ENCODE measurements around the gene OTUD4. TPM values are rescaled to one million over a fixed set of nuclear protein-coding genes. Genes with fewer than 3 reads are reported as not detected.

Gene OTUD4
- total and polyA plus RNA-seq, 2 donors, result 15.3 to 18.8 TPM

GRCh38 chr4:145093638-145094037, 86.8 kb downstream of the OTUD4 start:
- WGBS, result over 99% methylated on average over 2 of the region's 2 CpGs
- H3K9me3 ChIP-seq (ENCODE audit: control insufficient read depth in 2 of 2, insufficient read depth in 1 of 2, low read length in 1 of 2), result peaks cover 0 to 2% of the 10 kb centered on the region in 2 donors
- H3K4me3 ChIP-seq (ENCODE audit: low read length in 2 of 2), result no peak overlapping the region
- H3K4me1 ChIP-seq (ENCODE audit: control insufficient read depth in 2 of 2, insufficient read depth in 2 of 2, low read length in 2 of 2), result peaks cover 3 to 7% of the 10 kb centered on the region in 2 donors
- no peak for DNase-seq (ENCODE audit: low read depth in 6 of 9, low spot score in 9 of 9)
- H3K27me3 ChIP-seq (ENCODE audit: control insufficient read depth in 2 of 2, insufficient read depth in 1 of 2, low read length in 1 of 2), result no peaks in the 10 kb centered on the region
- H3K27ac ChIP-seq (ENCODE audit: low read depth in 1 of 2, low read length in 1 of 2), result no peak overlapping the region
- peaks cover 24 to 56% of the 10 kb centered on the region in 2 donors for H3K36me3 ChIP-seq (ENCODE audit: control insufficient read depth in 2 of 2, insufficient read depth in 2 of 2, low read length in 1 of 2)

GRCh38 chr4:145090380-145090779, 90.0 kb downstream of the OTUD4 start:
- WGBS, result 100% methylated on average over 1 of the region's 1 CpG
- H3K4me1 ChIP-seq (ENCODE audit: control insufficient read depth in 2 of 2, insufficient read depth in 2 of 2, low read length in 2 of 2), result no peaks in the 10 kb centered on the region
- H3K27me3 ChIP-seq (ENCODE audit: control insufficient read depth in 2 of 2, insufficient read depth in 1 of 2, low read length in 1 of 2), result no peaks in the 10 kb centered on the region
- H3K9me3 ChIP-seq (ENCODE audit: control insufficient read depth in 2 of 2, insufficient read depth in 1 of 2, low read length in 1 of 2), result peaks cover 2 to 4% of the 10 kb centered on the region in 2 donors
- peaks cover 32 to 68% of the 10 kb centered on the region in 2 donors for H3K36me3 ChIP-seq (ENCODE audit: control insufficient read depth in 2 of 2, insufficient read depth in 2 of 2, low read length in 1 of 2)
- no peak overlapping the region for H3K4me3 ChIP-seq (ENCODE audit: low read length in 2 of 2)
- DNase-seq (ENCODE audit: low read depth in 6 of 9, low spot score in 9 of 9), result no peak
- no peak overlapping the region for H3K27ac ChIP-seq (ENCODE audit: low read depth in 1 of 2, low read length in 1 of 2)

- H3K36me3 ChIP-seq (ENCODE audit: control insufficient read depth in 2 of 2, insufficient read depth in 2 of 2, low read length in 1 of 2), result peaks cover 9 to 36% of the 10 kb centered on the region in 2 donors
- H3K4me3 ChIP-seq (ENCODE audit: low read length in 2 of 2), result no peak overlapping the region
- H3K9me3 ChIP-seq (ENCODE audit: control insufficient read depth in 2 of 2, insufficient read depth in 1 of 2, low read length in 1 of 2), result peaks cover 0 to 4% of the 10 kb centered on the region in 2 donors
- 99% methylated on average over 1 of the region's 1 CpG for WGBS
- H3K27me3 ChIP-seq (ENCODE audit: control insufficient read depth in 2 of 2, insufficient read depth in 1 of 2, low read length in 1 of 2), result no peaks in the 10 kb centered on the region
- no peak overlapping the region for H3K27ac ChIP-seq (ENCODE audit: low read depth in 1 of 2, low read length in 1 of 2)
- no peaks in the 10 kb centered on the region for H3K4me1 ChIP-seq (ENCODE audit: control insufficient read depth in 2 of 2, insufficient read depth in 2 of 2, low read length in 2 of 2)
- DNase-seq (ENCODE audit: low read depth in 6 of 9, low spot score in 9 of 9), result no peak
Measured at GRCh38 chr4:145083891-145084605, 96.3 kb downstream of the OTUD4 start.

Other genes starting within 250 kb of the OTUD4 start
- gene ANAPC10, start 82.4 kb downstream of the OTUD4 start, total RNA-seq, result 36.5 TPM
- gene ANAPC10, start 82.4 kb downstream of the OTUD4 start, polyA plus RNA-seq, result 31.1 TPM
- gene ABCE1, start 82.3 kb downstream of the OTUD4 start, total RNA-seq, result 70.9 TPM
- 36.2 TPM for gene ABCE1, start 82.3 kb downstream of the OTUD4 start, polyA plus RNA-seq

Measured in thymus (tissue), 11 donors.